Stimulated activated CD8-positive, alpha-beta memory T cell treated with anti-CD3 and anti-CD28 coated beads, Interleukin-4, amount 100 ng/mL, for 24 hours (primary cell): ENCODE measurements around the gene ARHGEF12.

Source experiments
- DNase-seq: peaks from one replicate; pipeline ENCODE4 v3.0.0-alpha.2; 2020; ENCODE audit warnings: low read depth

Gene ARHGEF12

DNA sequence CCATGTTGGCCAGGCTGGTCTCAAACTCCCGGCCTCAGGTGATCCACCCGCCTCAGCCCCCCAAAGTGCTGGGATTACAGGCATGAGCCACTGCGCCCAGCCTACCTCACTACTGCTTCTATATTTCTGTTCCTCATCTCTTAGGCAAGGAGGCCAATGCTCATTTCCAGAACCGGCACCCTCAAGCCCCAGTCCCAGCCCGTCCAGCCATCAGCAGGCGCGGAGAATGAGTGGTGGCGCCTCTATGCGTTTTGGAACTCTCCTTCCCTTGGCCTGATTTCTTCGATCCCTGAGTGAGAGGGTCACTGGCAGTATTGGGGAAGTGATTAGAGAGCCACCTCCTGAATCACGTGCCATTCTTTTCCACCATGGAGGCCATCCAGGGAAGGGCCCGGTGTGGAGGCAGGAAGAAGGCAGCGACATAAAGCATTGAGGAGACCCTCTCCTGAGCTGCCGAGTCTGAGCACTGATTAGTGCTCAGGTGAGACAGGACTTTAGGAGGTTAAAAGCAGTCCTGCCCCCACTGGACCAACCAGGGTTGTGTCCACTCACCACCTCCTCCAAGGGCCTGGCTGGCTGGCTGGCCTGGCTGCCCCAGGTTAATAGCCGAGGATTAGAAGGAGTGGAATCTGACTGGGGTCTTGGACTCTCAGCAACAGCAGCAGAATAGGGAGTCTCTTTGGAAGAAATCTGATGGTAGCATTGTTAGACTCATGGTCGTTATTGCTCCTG is 184.0 kb downstream of the ARHGEF12 start:
- no peak for DNase-seq

GRCh38 chr11:120521176-120521575 is 185.0 kb downstream of the ARHGEF12 start:
- DNase-seq: no peak

DNA sequence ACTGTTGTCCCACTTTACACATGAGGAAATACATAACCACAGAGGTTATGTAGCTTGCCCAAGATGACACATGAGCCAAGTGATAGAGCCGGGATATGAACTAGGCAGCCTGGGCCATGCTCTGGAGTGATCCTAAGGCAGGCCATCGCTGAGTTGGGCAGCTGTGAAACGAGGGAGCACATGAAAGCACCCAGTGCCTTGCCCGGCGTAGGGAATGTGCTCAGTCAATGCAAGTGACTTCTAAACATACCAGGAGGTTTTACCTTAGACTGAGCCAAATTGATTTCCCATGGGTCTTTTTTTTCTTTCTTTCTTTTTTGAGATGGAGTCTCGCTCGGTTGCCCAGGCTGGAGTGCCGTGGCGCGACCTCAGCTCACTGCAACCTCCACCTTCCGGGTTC is 185.8 kb downstream of the ARHGEF12 start:
- DNase-seq: no peak

DNA sequence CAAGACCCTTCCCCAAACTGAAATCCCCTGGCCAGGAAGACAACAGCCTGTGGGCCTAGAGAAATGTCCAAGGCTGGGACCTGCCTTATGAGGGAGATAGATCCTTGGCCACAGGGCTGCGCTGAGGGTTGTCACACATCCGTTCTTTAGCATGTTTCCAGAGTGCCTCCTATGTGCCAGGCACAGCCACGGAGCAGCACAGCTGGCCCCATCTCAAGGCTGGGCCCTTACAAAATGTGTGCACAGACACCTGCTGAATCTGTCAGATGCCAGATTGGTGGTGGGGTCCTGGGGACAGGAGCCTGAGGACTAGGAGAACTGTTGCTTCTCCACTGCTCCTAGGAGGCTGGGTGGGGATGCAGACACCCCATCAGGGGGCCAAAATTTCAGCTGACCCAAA is 186.5 kb downstream of the ARHGEF12 start:
- DNase-seq: no peak

DNA sequence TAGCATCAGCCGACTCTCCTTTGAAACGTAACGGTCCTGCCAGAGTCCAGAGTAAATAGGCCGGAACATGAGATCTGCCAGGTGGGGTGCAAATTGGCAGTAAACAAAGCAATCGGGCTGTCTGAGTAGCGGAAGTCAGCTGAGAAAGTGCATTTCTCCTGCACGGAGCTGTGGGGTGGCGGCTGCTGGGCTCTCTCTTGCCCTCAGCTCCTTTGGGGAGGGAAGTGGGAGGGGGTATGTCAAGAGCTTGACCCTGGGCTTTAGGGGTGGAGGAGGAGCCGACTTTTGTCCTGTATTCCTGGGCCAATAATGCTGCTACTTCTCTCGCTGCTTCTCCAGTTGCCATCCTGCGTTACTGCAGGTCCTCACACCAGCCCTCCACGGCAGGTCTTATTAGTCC is 187.0 kb downstream of the ARHGEF12 start:
- DNase-seq: no peak

DNA sequence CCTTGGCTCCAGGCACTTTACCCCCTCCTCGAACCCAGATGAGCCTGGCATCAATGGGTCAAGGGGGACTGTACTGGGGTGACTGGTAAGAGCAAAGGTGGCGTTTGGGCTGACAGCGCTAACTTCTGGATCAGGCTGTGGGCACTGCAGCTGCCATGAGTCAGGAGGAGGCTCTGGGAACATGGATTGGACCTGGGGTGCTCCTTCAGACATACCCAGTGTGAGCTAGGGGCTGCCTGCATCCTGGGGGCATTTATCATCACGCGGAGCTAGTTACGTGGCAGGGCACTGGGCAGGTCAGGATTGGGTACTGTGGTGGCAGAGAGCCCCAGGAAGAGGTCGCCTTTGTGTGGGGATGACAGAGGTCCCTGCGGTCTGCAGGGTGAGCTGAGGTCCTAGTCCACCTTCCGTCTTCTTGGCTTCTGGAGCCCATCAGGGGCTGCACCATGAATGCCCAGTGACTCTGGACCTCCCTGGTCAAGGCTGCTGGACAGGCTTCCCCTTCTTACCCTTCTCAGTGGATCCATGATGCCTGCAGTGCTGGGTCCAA is 188.4 kb downstream of the ARHGEF12 start:
- DNase-seq: no peak

- no peak for DNase-seq
Measured at GRCh38 chr11:120525261-120526171, 189.3 kb downstream of the ARHGEF12 start.

- no peak for DNase-seq
Measured at GRCh38 chr11:120526241-120526640, 190.0 kb downstream of the ARHGEF12 start.

- no peak for DNase-seq
Measured at GRCh38 chr11:120527111-120527761, 191.0 kb downstream of the ARHGEF12 start.

DNA sequence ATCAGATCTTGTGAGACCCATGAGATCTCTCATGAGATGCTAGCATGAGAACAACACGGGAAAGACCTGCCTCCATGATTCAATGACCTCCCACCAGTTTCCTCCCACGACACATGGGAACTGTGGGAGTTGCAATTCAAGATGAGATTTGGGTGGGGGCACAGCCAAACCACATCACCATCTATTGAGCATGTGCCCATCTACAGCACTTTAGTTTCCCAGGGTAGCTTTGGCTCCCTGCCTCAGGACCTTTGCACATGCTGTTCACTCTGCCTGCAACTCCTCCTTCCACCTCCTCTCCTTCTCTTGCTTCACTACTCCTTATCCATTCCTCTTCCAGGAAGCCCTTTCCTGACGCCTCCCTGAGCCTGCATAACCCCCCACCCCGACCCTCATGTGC is 192.5 kb downstream of the ARHGEF12 start:
- DNase-seq: no peak

DNA sequence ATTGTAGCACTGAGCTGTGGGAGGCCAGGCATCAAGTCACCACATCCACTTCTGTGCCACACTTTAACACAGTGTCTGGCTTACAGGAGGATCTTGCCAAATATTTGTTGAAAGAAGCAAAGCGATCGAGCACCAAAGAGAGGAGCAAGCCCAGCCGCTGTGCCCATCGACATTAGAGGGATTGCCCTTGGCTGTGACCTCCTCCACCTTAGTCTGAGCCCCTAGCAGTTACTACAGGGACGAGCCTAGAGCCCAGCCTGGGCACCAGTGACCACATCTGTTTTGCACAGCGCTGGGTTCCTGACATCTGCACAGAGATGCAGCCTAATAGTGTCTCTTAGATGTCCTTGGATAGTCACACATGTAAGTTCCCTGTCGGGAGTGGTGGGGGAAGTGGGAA is 193.0 kb downstream of the ARHGEF12 start:
- no peak for DNase-seq

DNA sequence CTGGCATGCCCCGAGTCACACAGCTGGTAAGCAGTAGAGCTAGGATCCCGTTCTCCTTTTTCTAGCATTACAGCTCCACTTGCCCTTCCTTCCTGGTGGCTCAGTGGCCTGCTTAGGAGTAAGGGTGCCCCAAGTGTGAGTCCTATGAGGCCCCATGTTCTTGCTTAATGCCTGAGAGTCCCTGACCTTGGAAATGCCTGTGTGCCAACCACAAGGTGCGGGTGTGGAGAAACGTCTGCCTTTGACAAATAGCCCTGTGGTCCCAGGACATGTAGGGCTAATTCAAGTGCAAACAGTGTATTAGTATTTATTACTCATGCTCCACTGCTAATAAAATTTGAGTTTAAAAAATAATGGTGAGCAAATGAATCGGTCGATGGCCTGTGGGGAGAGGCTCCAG is 193.7 kb downstream of the ARHGEF12 start:
- DNase-seq: no peak

- DNase-seq: no peak
Measured at GRCh38 chr11:120532082-120532831, 196.0 kb downstream of the ARHGEF12 start.

DNA sequence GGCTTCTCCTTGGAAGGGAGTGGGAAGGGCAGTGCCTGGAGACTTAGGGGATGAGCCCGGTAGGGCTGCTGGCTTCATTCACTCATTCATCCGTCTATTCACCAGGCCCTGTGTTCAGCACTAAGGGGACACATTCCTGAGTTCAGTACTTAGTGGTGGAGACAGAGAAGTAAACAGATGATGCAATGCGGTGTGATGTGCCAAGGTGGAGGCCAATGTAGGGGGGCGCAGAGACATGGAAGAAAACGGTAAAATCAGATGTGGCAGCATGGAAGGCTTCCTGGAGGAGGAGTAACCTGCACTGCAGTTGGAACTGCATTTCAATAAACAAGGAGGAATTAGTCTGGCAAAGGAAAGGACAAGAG is 196.6 kb downstream of the ARHGEF12 start:
- no peak for DNase-seq

DNA sequence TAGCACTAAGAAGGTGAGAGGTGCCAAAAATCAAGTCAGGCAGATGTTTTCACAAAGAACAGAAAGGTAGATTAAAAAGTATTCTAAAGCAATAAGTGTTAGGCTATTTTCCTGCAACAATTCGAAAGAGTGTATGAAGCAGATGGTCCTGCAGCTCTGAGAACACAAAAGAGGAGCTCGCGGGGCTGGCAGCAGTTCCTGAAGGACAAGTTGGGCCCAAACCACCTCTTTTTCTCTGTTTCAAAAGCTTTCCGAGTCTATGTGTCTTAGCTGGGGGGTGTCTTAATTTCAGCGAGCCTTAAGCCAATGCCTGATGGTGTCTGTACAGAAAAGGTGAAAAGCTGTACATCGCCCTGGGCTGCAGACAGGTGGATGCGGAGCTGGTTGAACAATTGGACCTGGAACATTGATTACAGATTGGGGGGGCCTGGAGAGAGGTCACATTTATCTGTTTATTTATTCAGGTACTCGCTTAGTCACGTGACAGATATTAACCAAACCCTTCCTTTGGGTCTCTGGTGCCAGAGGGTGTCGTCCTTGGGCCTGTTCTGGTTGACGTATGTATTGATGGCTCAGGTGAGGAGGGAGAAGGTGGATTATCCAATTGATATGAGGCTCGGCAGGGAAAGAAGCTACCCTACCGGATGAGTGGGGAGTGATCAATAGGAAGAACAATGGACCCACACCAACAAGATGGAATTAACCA is 200.0 kb downstream of the ARHGEF12 start:
- DNase-seq: no peak

- no peak for DNase-seq
Measured at GRCh38 chr11:120536797-120537169, 200.6 kb downstream of the ARHGEF12 start.

- DNase-seq: no peak
Measured at GRCh38 chr11:120537996-120538395, 201.8 kb downstream of the ARHGEF12 start.

GRCh38 chr11:120538707-120539106 is 202.5 kb downstream of the ARHGEF12 start:
- DNase-seq: no peak
